ENCODE data around the gene H2BK1. TPM values are rescaled to one million over a fixed set of nuclear protein-coding genes. Genes with fewer than 3 reads are reported as not detected.

Gene H2BK1
- total and polyA plus RNA-seq, 7 donors: not detected

DNA sequence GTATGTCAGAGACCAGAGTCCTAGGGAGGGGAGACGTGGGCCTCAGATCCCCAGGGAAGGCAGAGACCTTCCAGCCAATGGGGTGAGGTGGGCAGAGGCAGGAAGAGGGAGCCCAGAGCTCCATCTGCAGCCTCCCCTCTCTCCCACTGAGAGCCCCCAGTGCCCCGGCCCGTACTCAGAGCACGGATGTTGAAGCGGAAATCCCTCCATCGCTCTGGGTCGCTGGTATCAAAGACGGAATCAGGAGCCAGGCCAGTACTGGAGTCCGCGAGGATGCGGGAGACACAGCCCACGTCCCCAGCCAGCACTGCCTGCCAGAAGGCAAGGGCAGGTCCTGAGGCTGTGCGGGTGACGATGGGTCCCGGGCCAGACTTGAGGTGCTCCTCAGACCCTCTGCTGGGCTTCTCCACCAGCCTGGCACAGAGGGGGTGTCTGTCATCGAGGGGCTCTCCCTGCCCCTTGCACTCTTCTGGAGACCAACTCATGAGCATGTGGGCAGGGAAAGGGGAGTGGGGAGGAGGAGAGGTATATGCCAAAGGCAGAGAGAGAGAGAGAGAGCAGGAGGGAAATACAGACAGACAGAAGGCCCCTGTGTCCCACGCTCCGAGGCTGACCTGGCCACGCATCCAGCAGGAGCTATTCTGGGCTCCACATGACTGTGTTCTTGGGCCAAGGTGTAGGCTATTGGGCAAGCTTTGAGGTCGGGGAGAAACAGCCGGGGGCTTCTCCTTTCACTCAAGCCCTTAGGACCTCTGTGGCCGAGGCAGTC, 23.5 kb downstream of the H2BK1 start, which contains the start of gene ASB10:
Gene ASB10, minus strand, starts transcription at position 611 of the 769 bp plus-strand sequence. Its CDS starts 120 bp downstream, at position 491.
- intact Hi-C loops (cut with DNase I): no loop called here
- Histone ChIP-seq H3K36me3 (no peaks in the 10 kb centered on the region), H3K4me3 (no peak within 1 kb of the TSS), H3K4me1 (no peaks in the 10 kb centered on the region), H3K9me3 (no peaks in the 10 kb centered on the region), H3K27me3 (no peaks in the 10 kb centered on the region), H3K27ac (no peak within 1 kb of the TSS)
- no peak for DNase-seq
- 85 to 86% methylated on average over 22 of the region's 22 CpGs for WGBS, 2 donors
- TF ChIP-seq CTCF (IDR thresholded peaks at IDR 0.05) (no peak), POLR2A (IDR thresholded peaks at IDR 0.05) (no peak), POLR2AphosphoS5 (IDR thresholded peaks at IDR 0.05) (no peak), EP300 (IDR thresholded peaks at IDR 0.05) (no peak)

DNA sequence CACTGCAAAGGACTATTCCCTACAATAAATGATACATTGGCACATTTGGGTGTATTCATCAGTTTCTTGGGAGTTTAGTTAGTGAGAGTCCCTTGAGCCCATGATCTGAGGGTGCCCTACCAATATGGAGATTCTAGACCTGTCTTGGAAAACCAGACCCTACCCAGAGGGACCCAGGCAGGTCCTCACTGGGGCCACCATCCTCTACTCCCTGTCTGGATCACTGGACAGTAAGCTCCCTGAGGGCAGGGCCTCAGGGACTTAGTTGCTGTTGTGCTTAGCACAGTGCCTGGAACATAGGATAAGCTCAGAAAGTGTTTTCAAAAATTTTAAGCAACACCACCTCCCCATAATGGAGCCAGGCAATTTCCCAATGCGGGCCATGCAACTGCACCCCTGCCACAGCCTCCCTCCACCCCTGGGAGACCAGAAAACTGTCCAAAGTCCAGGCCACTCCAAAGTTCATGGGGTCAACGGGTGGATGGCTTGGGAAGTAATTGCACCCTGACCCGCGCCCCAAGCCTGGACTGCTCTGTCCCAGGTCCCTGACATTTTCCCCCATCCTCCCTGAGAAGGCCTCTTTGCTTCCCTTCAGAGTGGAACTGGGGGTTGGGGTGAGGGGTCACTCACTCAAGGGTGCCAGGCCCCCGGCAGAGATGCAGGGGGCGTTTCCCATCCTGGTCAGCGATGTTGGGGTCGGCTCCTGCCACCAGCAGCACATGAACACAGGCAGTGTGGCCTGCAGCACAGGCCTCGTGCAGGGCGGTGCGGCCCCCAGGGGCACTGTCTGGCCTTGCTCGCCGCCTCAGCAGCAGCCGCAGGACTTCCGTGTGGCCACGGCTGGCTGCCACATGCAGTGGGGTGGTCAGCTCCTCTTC, 24.3 kb downstream of the H2BK1 start:
- Histone ChIP-seq H3K4me1 (no peaks in the 10 kb centered on the region), H3K27me3 (peaks cover 0 to 3% (median 0%) of the 10 kb centered on the region in 3 donors), H3K27ac (no peak overlapping the region), H3K9me3 (no peaks in the 10 kb centered on the region), H3K4me3 (no peak overlapping the region), H3K36me3 (no peaks in the 10 kb centered on the region)
- intact Hi-C loops (cut with DNase I): no loop called here
- TF ChIP-seq EP300 (IDR thresholded peaks at IDR 0.05) (no peak), CTCF (IDR thresholded peaks at IDR 0.05) (no peak), POLR2AphosphoS5 (IDR thresholded peaks at IDR 0.05) (no peak), POLR2A (IDR thresholded peaks at IDR 0.05) (no peak)
- WGBS, 2 donors: 86 to 88% methylated on average over 16 of the region's 16 CpGs
- DNase-seq: no peak

GRCh38 chr7:151181011-151181431, 29.3 kb downstream of the H2BK1 start:
- H3K27me3 ChIP-seq: peaks cover 0 to 26% (median 2%) of the 10 kb centered on the region in 3 donors
- 86 to 87% methylated on average over 22 of the region's 22 CpGs for WGBS, 2 donors

DNA sequence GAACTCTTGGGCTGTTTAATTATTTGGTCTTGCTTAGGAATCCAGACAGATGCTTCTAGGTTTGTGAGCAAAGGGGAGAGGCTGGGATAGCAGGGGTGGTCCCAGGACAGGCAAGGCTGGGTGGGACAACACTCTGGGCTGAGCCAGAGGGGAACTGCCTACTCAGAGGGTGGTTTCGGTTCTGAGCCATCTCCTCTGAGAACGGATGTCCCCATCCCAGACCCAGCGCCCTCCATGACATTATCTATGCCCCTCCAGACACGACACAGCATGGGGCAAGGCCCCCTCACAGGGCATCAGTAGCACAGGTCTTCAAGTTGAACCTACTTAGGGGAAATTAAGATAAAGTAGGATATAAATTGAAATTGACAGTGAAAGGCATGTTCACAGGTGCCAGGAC, 30.3 kb downstream of the H2BK1 start:
- TF ChIP-seq CTCF (IDR thresholded peaks at IDR 0.05): no peak
- no peak for TF ChIP-seq POLR2A (IDR thresholded peaks at IDR 0.05)
- TF ChIP-seq POLR2AphosphoS5 (IDR thresholded peaks at IDR 0.05): no peak
- no peak for TF ChIP-seq EP300 (IDR thresholded peaks at IDR 0.05)
- H3K27me3 ChIP-seq: peaks cover 0 to 37% (median 13%) of the 10 kb centered on the region in 3 donors

More at GRCh38 chr7:151181011-151181431, 29.3 kb downstream of the H2BK1 start:
- Histone ChIP-seq H3K36me3 (no peaks in the 10 kb centered on the region), H3K27ac (no peak overlapping the region), H3K4me3 (no peak overlapping the region), H3K9me3 (no peaks in the 10 kb centered on the region), H3K4me1 (no peaks in the 10 kb centered on the region)
- intact Hi-C loops (cut with DNase I): no loop called here
- DNase-seq: no peak
- TF ChIP-seq POLR2AphosphoS5 (IDR thresholded peaks at IDR 0.05) (no peak), CTCF (IDR thresholded peaks at IDR 0.05) (no peak), EP300 (IDR thresholded peaks at IDR 0.05) (no peak), POLR2A (IDR thresholded peaks at IDR 0.05) (no peak)

More for the DNA sequence above, 30.3 kb downstream of the H2BK1 start:
- Histone ChIP-seq H3K4me3 (no peak overlapping the region), H3K36me3 (no peaks in the 10 kb centered on the region), H3K9me3 (no peaks in the 10 kb centered on the region), H3K27ac (no peak overlapping the region), H3K4me1 (peaks cover 0 to under 1% (median 0%) of the 10 kb centered on the region in 4 donors)
- DNase-seq: no peak
- WGBS, 2 donors: 76 to 85% methylated on average over 4 of the region's 4 CpGs
- intact Hi-C loops (cut with DNase I): no loop called here

Measured in sigmoid colon (tissue), 7 donors.